ENCODE data around the gene MRPL14. TPM values are rescaled to one million over a fixed set of nuclear protein-coding genes. Genes with fewer than 3 reads are reported as not detected.

MRPL14 gene
- total RNA-seq, 1 donor from 2014 or later: 57.4 TPM

DNA sequence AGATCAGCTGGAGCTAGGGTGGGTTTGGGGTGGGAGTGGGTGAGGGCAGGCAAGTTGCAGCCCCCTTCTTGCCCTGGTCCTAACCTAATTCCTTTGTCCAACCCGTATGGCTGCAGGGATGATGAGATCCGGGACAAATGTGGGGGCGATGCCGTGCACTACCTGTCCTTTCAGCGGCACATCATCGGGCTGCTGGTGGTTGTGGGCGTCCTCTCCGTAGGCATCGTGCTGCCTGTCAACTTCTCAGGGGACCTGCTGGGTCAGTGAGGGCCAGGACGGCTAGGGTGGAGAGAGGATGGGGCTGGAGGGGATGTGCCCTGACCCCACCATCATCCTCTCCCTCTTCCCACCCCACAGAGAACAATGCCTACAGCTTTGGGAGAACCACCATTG lies 12.1 kb upstream of the MRPL14 start:
- no peaks in the 10 kb centered on the region for H3K9me3 ChIP-seq (ENCODE audit: control insufficient read depth in 3 of 3, low read length in 3 of 3)

GRCh38 chr6:44138717-44139350 lies 11.6 kb upstream of the MRPL14 start:
- H3K9me3 ChIP-seq (ENCODE audit: control insufficient read depth in 3 of 3, low read length in 3 of 3): no peaks in the 10 kb centered on the region
- peaks cover 0 to 2% (median 0%) of the 10 kb centered on the region in 3 donors for H3K4me1 ChIP-seq (ENCODE audit: control insufficient read depth in 3 of 3, insufficient read depth in 3 of 3, low read length in 3 of 3)
- no peak overlapping the region for H3K27ac ChIP-seq (ENCODE audit: low read depth, low read length)
- H3K36me3 ChIP-seq (ENCODE audit: control insufficient read depth in 3 of 3, insufficient read depth in 3 of 3, low read length in 3 of 3): peaks cover 61 to 75% (median 67%) of the 10 kb centered on the region in 3 donors
- H3K9ac ChIP-seq (ENCODE audit: low read depth in 1 of 3, low read length in 3 of 3): no peak overlapping the region
- H3K4me3 ChIP-seq (ENCODE audit: low read length in 3 of 3): no peak overlapping the region
- H3K27me3 ChIP-seq (ENCODE audit: control insufficient read depth in 3 of 3, insufficient read depth in 3 of 3, low read length in 3 of 3): no peaks in the 10 kb centered on the region

More for the DNA sequence above, 12.1 kb upstream of the MRPL14 start:
- Histone ChIP-seq H3K4me3 (ENCODE audit: low read length in 3 of 3) (no peak overlapping the region), H3K9ac (ENCODE audit: low read depth in 1 of 3, low read length in 3 of 3) (no peak overlapping the region), H3K36me3 (ENCODE audit: control insufficient read depth in 3 of 3, insufficient read depth in 3 of 3, low read length in 3 of 3) (peaks cover 64 to 78% (median 72%) of the 10 kb centered on the region in 3 donors), H3K4me1 (ENCODE audit: control insufficient read depth in 3 of 3, insufficient read depth in 3 of 3, low read length in 3 of 3) (no peaks in the 10 kb centered on the region), H3K27ac (ENCODE audit: low read depth, low read length) (no peak overlapping the region), H3K27me3 (ENCODE audit: control insufficient read depth in 3 of 3, insufficient read depth in 3 of 3, low read length in 3 of 3) (no peaks in the 10 kb centered on the region)

- Histone ChIP-seq H3K27me3 (ENCODE audit: control insufficient read depth in 3 of 3, insufficient read depth in 3 of 3, low read length in 3 of 3) (no peaks in the 10 kb centered on the region), H3K9ac (ENCODE audit: low read depth in 1 of 3, low read length in 3 of 3) (no peak overlapping the region), H3K4me3 (ENCODE audit: low read length in 3 of 3) (no peak overlapping the region), H3K27ac (ENCODE audit: low read depth, low read length) (no peak overlapping the region), H3K4me1 (ENCODE audit: control insufficient read depth in 3 of 3, insufficient read depth in 3 of 3, low read length in 3 of 3) (peaks cover 12 to 19% (median 18%) of the 10 kb centered on the region in 3 donors), H3K9me3 (ENCODE audit: control insufficient read depth in 3 of 3, low read length in 3 of 3) (no peaks in the 10 kb centered on the region), H3K36me3 (ENCODE audit: control insufficient read depth in 3 of 3, insufficient read depth in 3 of 3, low read length in 3 of 3) (peaks cover 47 to 52% (median 48%) of the 10 kb centered on the region in 3 donors)
These were observed 8.6 kb upstream of the MRPL14 start for GRCh38 chr6:44135875-44136274.

- peak overlapping the region in 1 of 3 donors; percentile 3 for H3K9ac ChIP-seq (ENCODE audit: low read depth in 1 of 3, low read length in 3 of 3)
- H3K27ac ChIP-seq (ENCODE audit: low read depth, low read length): no peak overlapping the region
- peaks cover 12 to 19% (median 18%) of the 10 kb centered on the region in 3 donors for H3K4me1 ChIP-seq (ENCODE audit: control insufficient read depth in 3 of 3, insufficient read depth in 3 of 3, low read length in 3 of 3)
- H3K27me3 ChIP-seq (ENCODE audit: control insufficient read depth in 3 of 3, insufficient read depth in 3 of 3, low read length in 3 of 3): no peaks in the 10 kb centered on the region
- H3K9me3 ChIP-seq (ENCODE audit: control insufficient read depth in 3 of 3, low read length in 3 of 3): no peaks in the 10 kb centered on the region
- no peak overlapping the region for H3K4me3 ChIP-seq (ENCODE audit: low read length in 3 of 3)
- peaks cover 41 to 46% (median 41%) of the 10 kb centered on the region in 3 donors for H3K36me3 ChIP-seq (ENCODE audit: control insufficient read depth in 3 of 3, insufficient read depth in 3 of 3, low read length in 3 of 3)
These were observed 8.0 kb upstream of the MRPL14 start for GRCh38 chr6:44135173-44135758.

DNA sequence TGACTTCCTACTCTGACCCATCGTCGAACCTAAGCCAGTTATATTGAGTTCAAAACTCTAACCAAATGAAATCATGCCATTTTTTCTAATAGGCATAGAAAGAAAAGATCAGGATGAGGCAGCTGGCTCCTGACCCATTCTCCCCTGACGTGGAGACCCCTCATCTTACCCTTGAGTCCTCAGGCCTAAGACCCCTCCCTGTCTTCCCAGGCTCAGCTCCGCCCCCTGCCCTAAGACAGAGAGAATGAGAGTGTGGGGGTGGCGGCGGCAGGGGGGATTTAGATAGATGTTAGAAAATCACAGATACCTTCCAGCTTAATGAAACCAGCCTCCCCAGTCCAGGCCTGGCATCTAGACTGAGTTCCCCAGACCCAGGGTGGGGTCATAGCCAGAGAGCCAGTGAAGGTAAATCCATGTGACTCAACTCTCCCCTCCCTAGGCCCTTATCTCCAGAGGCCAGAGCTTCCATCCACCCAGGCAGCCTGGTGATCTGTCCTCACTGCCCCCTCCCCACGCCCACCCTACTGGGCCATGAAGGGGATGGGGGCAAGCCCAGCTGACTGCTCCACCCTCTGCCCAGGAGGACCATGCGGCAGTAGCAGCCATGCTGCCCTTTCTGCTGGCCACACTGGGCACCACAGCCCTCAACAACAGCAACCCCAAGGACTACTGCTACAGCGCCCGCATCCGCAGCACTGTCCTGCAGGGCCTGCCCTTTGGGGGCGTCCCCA lies 6.9 kb upstream of the MRPL14 start:
- no peaks in the 10 kb centered on the region for H3K9me3 ChIP-seq (ENCODE audit: control insufficient read depth in 3 of 3, low read length in 3 of 3)
- H3K36me3 ChIP-seq (ENCODE audit: control insufficient read depth in 3 of 3, insufficient read depth in 3 of 3, low read length in 3 of 3): peaks cover 32 to 34% (median 34%) of the 10 kb centered on the region in 3 donors
- H3K4me1 ChIP-seq (ENCODE audit: control insufficient read depth in 3 of 3, insufficient read depth in 3 of 3, low read length in 3 of 3): peaks cover 16 to 23% (median 20%) of the 10 kb centered on the region in 3 donors
- no peak overlapping the region for H3K9ac ChIP-seq (ENCODE audit: low read depth in 1 of 3, low read length in 3 of 3)
- no peak overlapping the region for H3K4me3 ChIP-seq (ENCODE audit: low read length in 3 of 3)
- H3K27me3 ChIP-seq (ENCODE audit: control insufficient read depth in 3 of 3, insufficient read depth in 3 of 3, low read length in 3 of 3): no peaks in the 10 kb centered on the region
- no peak overlapping the region for H3K27ac ChIP-seq (ENCODE audit: low read depth, low read length)

DNA sequence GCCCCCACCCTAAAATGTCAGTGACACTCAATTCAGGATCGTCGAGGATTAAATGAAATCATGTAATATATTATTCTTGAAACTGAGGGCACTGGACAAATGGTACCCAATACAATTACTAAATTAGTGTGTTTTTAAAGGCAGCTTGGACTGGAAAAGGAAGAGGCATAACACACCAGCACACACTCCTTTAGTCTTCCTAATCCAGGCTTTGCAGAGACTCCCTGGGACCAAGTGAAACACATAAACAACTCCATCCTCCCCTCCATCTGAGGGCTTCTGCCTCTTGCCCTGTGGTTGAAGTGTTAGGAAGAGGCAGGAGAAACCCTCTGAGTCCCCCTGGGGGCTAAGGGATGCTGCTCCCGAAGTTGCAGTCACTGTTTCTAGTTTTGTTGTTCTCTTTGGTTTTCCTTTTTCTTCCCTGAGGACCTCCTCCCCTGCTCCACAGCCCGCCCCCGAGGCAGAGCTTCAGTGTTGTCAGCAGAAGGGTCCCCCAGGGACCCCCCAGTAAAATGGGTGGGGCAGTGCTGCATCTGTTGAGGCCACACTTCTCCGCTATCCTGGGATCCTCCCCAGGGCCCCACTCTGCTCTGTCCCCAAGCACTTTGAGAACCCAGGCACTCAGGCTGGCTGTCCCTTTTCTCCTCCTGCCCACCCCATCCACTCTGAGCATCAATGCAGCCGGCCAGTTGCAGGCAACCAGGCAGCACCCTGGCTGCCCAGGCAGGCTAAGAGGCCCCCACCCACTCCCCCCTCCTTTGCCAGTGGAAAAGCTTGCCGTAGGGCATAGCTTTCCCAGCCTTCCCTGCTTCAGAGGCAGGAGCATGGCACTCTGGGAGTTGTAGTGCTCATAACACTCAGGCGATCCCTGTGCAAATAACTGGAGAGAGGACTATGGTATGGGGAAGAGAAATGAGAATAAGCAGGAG lies 6.0 kb upstream of the MRPL14 start:
- Histone ChIP-seq H3K4me1 (ENCODE audit: control insufficient read depth in 3 of 3, insufficient read depth in 3 of 3, low read length in 3 of 3) (peaks cover 22 to 30% (median 26%) of the 10 kb centered on the region in 3 donors), H3K36me3 (ENCODE audit: control insufficient read depth in 3 of 3, insufficient read depth in 3 of 3, low read length in 3 of 3) (peaks cover 27 to 30% (median 28%) of the 10 kb centered on the region in 3 donors), H3K27me3 (ENCODE audit: control insufficient read depth in 3 of 3, insufficient read depth in 3 of 3, low read length in 3 of 3) (no peaks in the 10 kb centered on the region), H3K9ac (ENCODE audit: low read depth in 1 of 3, low read length in 3 of 3) (peak overlapping the region in 1 of 3 donors; percentile 69), H3K4me3 (ENCODE audit: low read length in 3 of 3) (peak overlapping the region in 1 of 3 donors; percentile 58), H3K27ac (ENCODE audit: low read depth, low read length) (peak overlapping the region; percentile 1), H3K9me3 (ENCODE audit: control insufficient read depth in 3 of 3, low read length in 3 of 3) (no peaks in the 10 kb centered on the region)

GRCh38 chr6:44132476-44132875 lies 5.2 kb upstream of the MRPL14 start:
- peaks cover 24 to 32% (median 27%) of the 10 kb centered on the region in 3 donors for H3K4me1 ChIP-seq (ENCODE audit: control insufficient read depth in 3 of 3, insufficient read depth in 3 of 3, low read length in 3 of 3)
- H3K27ac ChIP-seq (ENCODE audit: low read depth, low read length): no peak overlapping the region
- H3K9ac ChIP-seq (ENCODE audit: low read depth in 1 of 3, low read length in 3 of 3): peak overlapping the region in 1 of 3 donors; percentile 45

DNA sequence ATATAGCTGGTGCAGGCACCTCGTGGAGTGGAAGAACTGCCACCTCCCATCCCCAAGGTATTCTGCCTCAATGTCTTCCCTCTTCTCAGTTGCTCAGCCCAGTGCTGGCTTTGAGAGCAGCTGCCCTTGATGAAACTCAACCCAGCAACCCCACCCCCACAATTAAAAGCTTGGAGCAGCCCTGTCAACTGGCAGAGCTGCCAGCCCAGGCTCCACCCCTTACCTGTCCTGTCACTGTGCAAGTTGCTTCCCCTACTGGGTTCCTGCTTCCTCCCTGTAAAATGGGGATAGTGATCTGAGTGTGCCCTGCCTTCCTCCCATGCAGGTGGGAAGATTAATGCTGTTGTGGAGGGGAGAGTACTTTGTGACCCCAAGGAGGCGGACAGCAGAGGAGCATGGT lies 4.6 kb upstream of the MRPL14 start:
- Histone ChIP-seq H3K4me3 (ENCODE audit: low read length in 3 of 3) (no peak overlapping the region), H3K9ac (ENCODE audit: low read depth in 1 of 3, low read length in 3 of 3) (no peak overlapping the region), H3K27ac (ENCODE audit: low read depth, low read length) (no peak overlapping the region), H3K36me3 (ENCODE audit: control insufficient read depth in 3 of 3, insufficient read depth in 3 of 3, low read length in 3 of 3) (peaks cover 21 to 24% (median 21%) of the 10 kb centered on the region in 3 donors), H3K4me1 (ENCODE audit: control insufficient read depth in 3 of 3, insufficient read depth in 3 of 3, low read length in 3 of 3) (peaks cover 24 to 32% (median 27%) of the 10 kb centered on the region in 3 donors), H3K9me3 (ENCODE audit: control insufficient read depth in 3 of 3, low read length in 3 of 3) (no peaks in the 10 kb centered on the region), H3K27me3 (ENCODE audit: control insufficient read depth in 3 of 3, insufficient read depth in 3 of 3, low read length in 3 of 3) (no peaks in the 10 kb centered on the region)

More at GRCh38 chr6:44132476-44132875, 5.2 kb upstream of the MRPL14 start:
- Histone ChIP-seq H3K27me3 (ENCODE audit: control insufficient read depth in 3 of 3, insufficient read depth in 3 of 3, low read length in 3 of 3) (no peaks in the 10 kb centered on the region), H3K9me3 (ENCODE audit: control insufficient read depth in 3 of 3, low read length in 3 of 3) (no peaks in the 10 kb centered on the region), H3K4me3 (ENCODE audit: low read length in 3 of 3) (no peak overlapping the region), H3K36me3 (ENCODE audit: control insufficient read depth in 3 of 3, insufficient read depth in 3 of 3, low read length in 3 of 3) (peaks cover 26 to 30% (median 27%) of the 10 kb centered on the region in 3 donors)

DNA sequence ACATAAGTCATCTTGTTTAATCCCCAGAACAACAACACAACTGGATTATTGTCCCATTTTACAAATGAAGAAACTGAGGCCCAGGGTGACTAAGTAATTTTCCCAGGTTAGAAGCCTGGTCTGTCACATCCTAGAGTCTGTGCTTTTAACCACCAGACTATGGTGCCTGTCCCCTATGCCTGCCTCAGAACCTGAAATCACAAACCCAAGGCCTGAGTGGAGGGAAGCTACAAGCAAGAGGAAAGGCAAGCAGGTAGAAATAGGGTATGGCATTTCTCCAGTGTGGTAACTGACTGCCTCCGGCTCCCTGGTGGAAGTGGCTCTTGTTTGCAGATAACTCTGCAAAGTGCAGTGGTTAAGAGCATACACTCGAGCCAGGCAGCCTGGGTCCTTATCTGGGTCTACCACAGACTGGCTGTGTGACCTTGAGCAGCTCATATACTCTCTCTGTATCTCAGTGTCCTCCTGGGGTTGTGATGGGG lies 2.6 kb upstream of the MRPL14 start:
- peak overlapping the region in 1 of 3 donors; percentile 10 for H3K9ac ChIP-seq (ENCODE audit: low read depth in 1 of 3, low read length in 3 of 3)
- H3K27me3 ChIP-seq (ENCODE audit: control insufficient read depth in 3 of 3, insufficient read depth in 3 of 3, low read length in 3 of 3): no peaks in the 10 kb centered on the region
- H3K9me3 ChIP-seq (ENCODE audit: control insufficient read depth in 3 of 3, low read length in 3 of 3): no peaks in the 10 kb centered on the region
- H3K27ac ChIP-seq (ENCODE audit: low read depth, low read length): no peak overlapping the region
- H3K4me3 ChIP-seq (ENCODE audit: low read length in 3 of 3): no peak overlapping the region
- peaks cover 7 to 12% (median 8%) of the 10 kb centered on the region in 3 donors for H3K36me3 ChIP-seq (ENCODE audit: control insufficient read depth in 3 of 3, insufficient read depth in 3 of 3, low read length in 3 of 3)
- H3K4me1 ChIP-seq (ENCODE audit: control insufficient read depth in 3 of 3, insufficient read depth in 3 of 3, low read length in 3 of 3): peaks cover 31 to 50% (median 38%) of the 10 kb centered on the region in 3 donors
